CD4-positive, CD25-positive, alpha-beta regulatory T cell (primary cell): Measurements from ENCODE around the gene ZCCHC10. TPM values are rescaled to one million over a fixed set of nuclear protein-coding genes. Genes with fewer than 3 reads are reported as not detected.
"Not testable (repeated sequence)": the region's sequence is repeated elsewhere in the genome, so short reads cannot be mapped to it uniquely, and the experiment has no call there.

Experiments
- ATAC-seq, 2 donors: fragments of 150-1000 bp; cut with Tn5 transposase; one replicate each; pipeline ENCODE4 v1.10.0; 2021; ENCODE audit warnings: low read depth in 2 of 2, moderate number of reproducible peaks in 2 of 2, moderate library complexity in 1 of 2
- DNase-seq, 3 donors: peaks; one replicate each; pipeline versions ENCODE4 v3.0.0 to v3.0.0-alpha.2; 2012 to 2022; ENCODE audit warnings: mixed read lengths in 1 of 3
- H3K27ac ChIP-seq: one replicate; pipeline ENCODE4 v1.7.0; 2013; ENCODE audit warnings: mild to moderate bottlenecking, low read length; ENCODE audit not compliant: insufficient read depth, poor library complexity, severe bottlenecking
- H3K27me3 ChIP-seq: one replicate; pipeline ENCODE4 v1.7.0; 2013; ENCODE audit warnings: low read length; ENCODE audit not compliant: control insufficient read depth, insufficient read depth
- H3K36me3 ChIP-seq: one replicate; pipeline ENCODE4 v1.7.0; 2013; ENCODE audit warnings: mild to moderate bottlenecking, low read length, moderate library complexity; ENCODE audit not compliant: control insufficient read depth, insufficient read depth
- H3K4me1 ChIP-seq: 2 replicates; pipeline ENCODE4 v1.7.0; 2013; ENCODE audit warnings: mild to moderate bottlenecking, low read length; ENCODE audit not compliant: insufficient read depth, control insufficient read depth, poor library complexity, severe bottlenecking
- H3K4me3 ChIP-seq: one replicate; pipeline ENCODE4 v1.7.0; 2013; ENCODE audit warnings: low read depth, mild to moderate bottlenecking, low read length, moderate library complexity
- H3K9me3 ChIP-seq, 2 experiments: 1 replicate in 1 of 2; 2 replicates in 1 of 2; pipeline ENCODE4 v1.7.0; 2013; ENCODE audit warnings: low read length in 2 of 2, mild to moderate bottlenecking in 1 of 2, moderate library complexity in 1 of 2; ENCODE audit not compliant: control insufficient read depth in 2 of 2
- H3K27ac Mint-ChIP-seq, 3 donors: one replicate each; pipeline ENCODE4 v1.8.0; 2020 to 2022; ENCODE audit warnings: mild to moderate bottlenecking in 3 of 3, mixed read lengths in 3 of 3, moderate library complexity in 2 of 3
- H3K27me3 Mint-ChIP-seq: one replicate; pipeline ENCODE4 v1.8.0; 2022; ENCODE audit warnings: mild to moderate bottlenecking, mixed read lengths
- H3K36me3 Mint-ChIP-seq: one replicate; pipeline ENCODE4 v1.8.0; 2020; ENCODE audit warnings: mixed read lengths
- H3K4me1 Mint-ChIP-seq, 4 donors: one replicate each; pipeline ENCODE4 v1.8.0; 2020 to 2022; ENCODE audit warnings: mixed read lengths in 4 of 4, mild to moderate bottlenecking in 1 of 4
- H3K4me3 Mint-ChIP-seq, 4 donors: one replicate each; pipeline ENCODE4 v1.8.0; 2020 to 2022; ENCODE audit warnings: mild to moderate bottlenecking in 4 of 4, mixed read lengths in 4 of 4, moderate library complexity in 3 of 4
- H3K9me3 Mint-ChIP-seq, 7 donors: one replicate each; pipeline ENCODE4 v1.8.0; 2020 to 2022; ENCODE audit warnings: mixed read lengths in 7 of 7, mild to moderate bottlenecking in 3 of 7, moderate library complexity in 2 of 7
- polyA plus RNA-seq, 4 donors: library from polyadenylated mRNA; unstranded; fragments of 300-500 nt; fragmentation: Illumina TruSeq; gene quantifications; one replicate each; pipeline ENCODE4 v1.2.3, GENCODE V29; 2021
- total RNA-seq: library from RNA; stranded (reverse); gene quantifications from one replicate; pipeline ENCODE4 v1.2.3, GENCODE V29; 2022

ZCCHC10 gene
- total and polyA plus RNA-seq, 5 donors from 2014 or later: 20.0 to 54.0 (median 41.3) TPM

DNA sequence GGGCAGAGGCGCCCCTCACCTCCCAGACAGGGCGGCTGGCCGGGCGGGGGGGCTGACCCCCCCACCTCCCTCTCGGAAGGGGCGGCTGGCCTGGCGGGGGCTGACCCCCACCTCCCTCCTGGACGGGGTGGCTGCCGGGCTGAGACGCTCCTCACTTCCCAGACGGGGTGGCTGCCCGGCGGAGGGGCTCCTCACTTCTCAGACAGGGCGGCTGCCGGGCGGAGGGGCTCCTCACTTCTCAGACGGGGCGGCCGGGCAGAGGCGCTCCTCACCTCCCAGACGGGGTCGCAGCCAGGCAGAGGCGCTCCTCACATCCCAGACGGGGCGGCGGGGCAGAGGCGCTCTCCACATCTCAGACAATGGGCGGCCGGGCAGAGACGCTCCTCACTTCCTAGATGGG, 43.4 kb downstream of the ZCCHC10 start:
- not testable (repeated sequence) for DNase-seq, ATAC-seq, H3K36me3 Mint-ChIP-seq, H3K27me3 Mint-ChIP-seq, H3K27ac ChIP-seq, H3K4me3 Mint-ChIP-seq, H3K27ac Mint-ChIP-seq, H3K4me1 Mint-ChIP-seq, H3K9me3 ChIP-seq, H3K27me3 ChIP-seq, H3K9me3 Mint-ChIP-seq, H3K36me3 ChIP-seq, H3K4me1 ChIP-seq, H3K4me3 ChIP-seq

DNA sequence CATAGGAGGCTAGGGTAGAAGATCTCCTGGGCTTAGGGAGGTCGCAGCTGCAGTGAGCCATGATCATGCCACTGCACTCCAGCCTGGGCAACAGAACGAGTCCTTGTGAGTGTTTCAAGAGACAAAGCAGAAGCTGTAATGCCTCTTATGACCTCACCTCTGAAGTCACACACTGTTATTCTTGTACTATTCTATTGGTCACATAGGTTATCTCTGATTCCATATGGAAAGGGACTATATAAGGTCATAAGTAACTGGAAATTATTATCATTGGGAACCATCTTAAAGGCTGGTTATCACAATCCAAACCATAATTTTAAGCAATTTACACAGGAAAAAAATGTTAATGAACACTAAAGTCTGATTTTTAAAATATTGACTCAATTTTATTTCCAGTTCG, 45.1 kb downstream of the ZCCHC10 start:
- H3K9me3 ChIP-seq: no peaks in the 10 kb centered on the region
- DNase-seq: no peak
- peaks cover 0 to 9% (median 4%) of the 10 kb centered on the region in 7 donors for H3K9me3 Mint-ChIP-seq
- no peaks in the 10 kb centered on the region for H3K36me3 Mint-ChIP-seq
- H3K27ac ChIP-seq: no peak overlapping the region
- H3K36me3 ChIP-seq: no peaks in the 10 kb centered on the region
- no peak for ATAC-seq
- H3K4me1 ChIP-seq: no peaks in the 10 kb centered on the region
- H3K4me3 Mint-ChIP-seq: no peak overlapping the region
- H3K27ac Mint-ChIP-seq: no peak overlapping the region
- H3K4me1 Mint-ChIP-seq: no peaks in the 10 kb centered on the region
- H3K27me3 Mint-ChIP-seq: peaks cover 8% of the 10 kb centered on the region
- no peaks in the 10 kb centered on the region for H3K27me3 ChIP-seq
- H3K4me3 ChIP-seq: no peak overlapping the region

DNA sequence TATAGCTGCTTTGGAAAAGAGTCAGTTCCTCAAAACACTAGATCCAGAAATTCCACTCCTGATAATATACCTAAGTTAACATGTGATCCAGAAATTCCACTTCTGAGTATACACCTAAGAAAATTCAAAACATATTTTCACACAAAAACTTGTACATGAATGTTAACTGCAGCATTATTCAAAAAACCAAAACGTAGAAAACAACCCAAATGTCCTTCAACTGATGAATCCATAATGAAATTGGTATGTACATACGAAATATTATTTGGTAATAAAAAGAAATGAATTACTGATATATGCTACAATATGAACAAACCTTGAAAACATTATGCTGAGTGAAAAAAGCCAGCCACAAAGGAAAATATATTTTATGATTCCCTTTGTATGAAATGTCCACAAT, 46.4 kb downstream of the ZCCHC10 start:
- Histone ChIP-seq H3K27me3 (no peaks in the 10 kb centered on the region), H3K4me3 (no peak overlapping the region), H3K4me1 (no peaks in the 10 kb centered on the region), H3K27ac (no peak overlapping the region), H3K36me3 (no peaks in the 10 kb centered on the region), H3K9me3 (no peaks in the 10 kb centered on the region)
- H3K36me3 Mint-ChIP-seq: no peaks in the 10 kb centered on the region
- no peak overlapping the region for H3K27ac Mint-ChIP-seq
- H3K9me3 Mint-ChIP-seq: peaks cover 0 to 9% (median 4%) of the 10 kb centered on the region in 7 donors
- DNase-seq: no peak
- H3K27me3 Mint-ChIP-seq: peaks cover 17% of the 10 kb centered on the region
- H3K4me1 Mint-ChIP-seq: no peaks in the 10 kb centered on the region
- no peak for ATAC-seq
- H3K4me3 Mint-ChIP-seq: no peak overlapping the region

DNA sequence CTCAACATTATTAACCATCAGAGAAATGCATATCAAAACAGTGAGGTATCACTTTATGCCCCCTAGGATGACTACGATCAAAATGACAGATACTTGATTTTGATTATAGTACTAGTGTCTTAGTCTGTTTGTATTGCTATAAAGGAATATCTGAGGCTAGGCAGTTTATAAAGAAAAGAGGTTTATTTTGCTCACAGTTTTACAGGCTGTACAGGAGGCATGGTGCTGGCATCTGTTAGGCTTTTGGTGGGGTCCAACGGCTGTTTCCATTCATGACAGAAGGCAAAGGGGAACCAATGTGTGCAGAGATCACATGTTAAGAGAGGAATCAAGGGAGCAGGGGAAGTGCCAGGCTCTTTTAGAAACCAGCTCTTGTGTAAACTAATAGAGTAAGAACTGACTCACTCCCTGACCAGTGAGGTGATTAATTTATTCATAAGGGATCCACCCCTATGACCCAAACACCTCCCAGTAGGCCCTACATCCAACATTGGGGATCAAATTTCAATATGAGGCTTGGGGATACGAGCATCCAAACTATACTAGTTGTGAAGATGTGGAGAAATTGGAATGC, 46.9 kb downstream of the ZCCHC10 start:
- H3K27me3 Mint-ChIP-seq: peaks cover 17% of the 10 kb centered on the region
- no peaks in the 10 kb centered on the region for H3K4me1 Mint-ChIP-seq
- H3K9me3 Mint-ChIP-seq: peaks cover 0 to 9% (median 4%) of the 10 kb centered on the region in 7 donors
- H3K4me3 ChIP-seq: no peak overlapping the region
- no peaks in the 10 kb centered on the region for H3K36me3 Mint-ChIP-seq
- H3K27ac Mint-ChIP-seq: no peak overlapping the region
- no peaks in the 10 kb centered on the region for H3K9me3 ChIP-seq
- H3K4me3 Mint-ChIP-seq: no peak overlapping the region
- no peaks in the 10 kb centered on the region for H3K36me3 ChIP-seq
- DNase-seq (no peak), ATAC-seq (no peak)
- H3K27me3 ChIP-seq: no peaks in the 10 kb centered on the region
- no peak overlapping the region for H3K27ac ChIP-seq
- H3K4me1 ChIP-seq: no peaks in the 10 kb centered on the region

DNA sequence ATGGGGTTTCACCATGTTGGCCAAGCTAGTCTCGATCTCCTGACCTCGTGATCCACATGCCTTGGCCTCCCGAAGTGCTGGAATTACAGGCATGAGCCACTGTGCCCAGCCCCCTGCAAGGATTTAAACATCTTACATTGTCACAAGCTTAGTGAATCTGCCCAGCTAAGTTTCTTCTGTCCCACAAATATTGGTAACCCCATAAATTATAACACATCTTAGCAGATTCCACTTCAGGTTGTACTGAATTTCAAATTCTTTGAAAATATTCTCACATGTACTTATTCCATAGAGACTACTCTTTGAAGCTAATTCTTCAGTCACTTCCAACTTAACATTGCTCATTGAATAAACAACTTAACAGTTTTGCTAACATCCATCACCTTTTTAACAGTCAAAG, 49.5 kb downstream of the ZCCHC10 start:
- no peaks in the 10 kb centered on the region for H3K4me1 Mint-ChIP-seq
- peaks cover 17% of the 10 kb centered on the region for H3K27me3 Mint-ChIP-seq
- no peaks in the 10 kb centered on the region for H3K36me3 Mint-ChIP-seq
- H3K9me3 ChIP-seq: no peaks in the 10 kb centered on the region
- no peaks in the 10 kb centered on the region for H3K36me3 ChIP-seq
- DNase-seq (no peak), ATAC-seq (no peak)
- no peak overlapping the region for H3K4me3 ChIP-seq
- no peak overlapping the region for H3K27ac Mint-ChIP-seq
- H3K27me3 ChIP-seq: no peaks in the 10 kb centered on the region
- H3K4me3 Mint-ChIP-seq: no peak overlapping the region
- no peak overlapping the region for H3K27ac ChIP-seq
- H3K9me3 Mint-ChIP-seq: peaks cover 0 to 9% (median 4%) of the 10 kb centered on the region in 7 donors
- H3K4me1 ChIP-seq: no peaks in the 10 kb centered on the region

DNA sequence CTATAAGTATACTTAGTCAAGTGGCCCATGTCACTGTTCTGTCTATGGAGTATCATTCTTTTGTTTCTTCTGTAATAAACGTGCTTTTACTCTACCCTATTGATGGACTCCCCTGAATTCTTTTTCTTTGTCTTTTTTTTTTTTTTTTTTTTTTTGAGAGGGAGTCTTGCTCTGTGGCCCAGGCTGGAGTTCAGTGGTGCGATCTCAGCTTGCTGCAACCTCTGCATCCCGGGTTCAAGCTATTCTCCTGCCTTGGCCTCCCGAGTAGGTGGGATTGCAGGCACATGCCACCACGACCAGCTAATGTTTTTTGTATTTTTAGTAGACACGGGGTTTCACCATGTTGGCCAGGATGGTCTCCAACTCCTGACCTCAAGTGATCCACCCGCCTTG, 53.9 kb downstream of the ZCCHC10 start:
- H3K4me1 ChIP-seq, H3K9me3 ChIP-seq, H3K4me3 ChIP-seq, H3K4me3 Mint-ChIP-seq, H3K4me1 Mint-ChIP-seq, H3K9me3 Mint-ChIP-seq, ATAC-seq, H3K27me3 ChIP-seq, H3K36me3 ChIP-seq, H3K27ac ChIP-seq, H3K27ac Mint-ChIP-seq, DNase-seq, H3K36me3 Mint-ChIP-seq: not testable (repeated sequence)
- H3K27me3 Mint-ChIP-seq: peaks cover 14% of the 10 kb centered on the region

DNA sequence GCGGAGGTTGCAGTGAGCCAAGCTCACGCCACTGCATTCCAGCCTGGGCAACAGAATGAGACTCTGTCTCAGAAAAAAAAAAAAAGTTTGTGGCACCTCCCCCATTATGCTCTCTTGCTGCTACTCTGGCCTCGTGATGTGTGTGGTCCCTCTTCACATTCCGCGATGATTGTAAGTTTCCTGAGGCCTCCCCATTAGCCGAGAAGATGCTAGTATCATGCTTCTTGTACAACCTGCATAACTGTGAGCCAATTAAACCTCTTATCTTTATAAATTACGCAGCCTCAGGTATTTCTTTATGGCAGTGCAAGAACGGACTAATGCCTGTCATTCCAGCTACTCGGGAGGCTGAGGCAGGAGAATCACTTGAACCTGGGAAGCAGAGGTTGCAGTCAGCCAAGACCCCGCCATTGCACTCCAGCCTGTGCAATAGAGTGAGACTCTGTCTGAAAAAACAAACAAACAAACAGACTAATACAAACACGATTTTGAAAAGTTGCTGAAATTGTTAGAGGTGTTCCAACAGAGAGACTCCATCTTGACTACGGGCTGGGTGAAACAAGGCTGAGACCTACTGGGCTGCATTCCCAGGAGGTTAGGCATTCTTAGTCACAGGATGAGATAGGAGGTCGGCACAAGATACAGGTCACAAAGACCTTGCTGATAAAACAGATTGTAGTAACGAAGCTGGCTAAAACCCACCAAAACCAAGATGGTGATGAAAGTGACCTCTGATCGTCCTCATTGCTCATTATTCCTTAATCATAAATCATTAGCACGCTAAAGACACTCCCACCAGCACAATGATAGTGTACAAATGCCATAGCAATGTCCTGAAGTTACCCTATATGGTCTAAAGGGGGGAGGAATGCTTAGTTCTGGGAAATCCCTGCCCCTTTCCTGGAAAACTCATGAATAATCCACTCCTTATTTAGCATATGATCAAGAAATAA, 54.6 kb downstream of the ZCCHC10 start:
- DNase-seq (no peak), ATAC-seq (no peak)
- H3K27ac ChIP-seq: no peak overlapping the region
- H3K4me3 ChIP-seq: no peak overlapping the region
- no peaks in the 10 kb centered on the region for H3K36me3 ChIP-seq
- Mint-ChIP-seq H3K27me3 (peaks cover 10% of the 10 kb centered on the region), H3K9me3 (peaks cover 0 to 4% (median under 1%) of the 10 kb centered on the region in 7 donors), H3K36me3 (no peaks in the 10 kb centered on the region), H3K27ac (no peak overlapping the region), H3K4me1 (peaks cover 0 to 3% (median 0%) of the 10 kb centered on the region in 4 donors), H3K4me3 (no peak overlapping the region)
- no peaks in the 10 kb centered on the region for H3K9me3 ChIP-seq
- H3K4me1 ChIP-seq: no peaks in the 10 kb centered on the region
- H3K27me3 ChIP-seq: no peaks in the 10 kb centered on the region
